HFF-Myc (cell line): ENCODE results near the gene COG4.
A peak's percentile ranks its signal among the peaks of the same experiment; 100 is the strongest.
"Not testable (repeated sequence)": the region's sequence is repeated elsewhere in the genome, so short reads cannot be mapped to it uniquely, and the experiment has no call there.

Experiments
- DNase-seq: peaks from one replicate; pipeline ENCODE4 v3.0.0-alpha.2; 2011; ENCODE audit warnings: low read depth; ENCODE audit errors: extremely low read depth
- H3K4me3 ChIP-seq: replicated peaks from 2 replicates; pipeline ENCODE4 v1.5.1; 2011; ENCODE audit warnings: low read depth, mild to moderate bottlenecking, control low read depth, low read length
- TF ChIP-seq, protein P1 (sequence below): IDR thresholded peaks from 2 replicates; pipeline ENCODE4 v1.5.1; 2012; ENCODE audit warnings: mild to moderate bottlenecking, low read depth, low read length, control low read depth; ENCODE audit errors: missing control alignments

The COG4 gene

DNA sequence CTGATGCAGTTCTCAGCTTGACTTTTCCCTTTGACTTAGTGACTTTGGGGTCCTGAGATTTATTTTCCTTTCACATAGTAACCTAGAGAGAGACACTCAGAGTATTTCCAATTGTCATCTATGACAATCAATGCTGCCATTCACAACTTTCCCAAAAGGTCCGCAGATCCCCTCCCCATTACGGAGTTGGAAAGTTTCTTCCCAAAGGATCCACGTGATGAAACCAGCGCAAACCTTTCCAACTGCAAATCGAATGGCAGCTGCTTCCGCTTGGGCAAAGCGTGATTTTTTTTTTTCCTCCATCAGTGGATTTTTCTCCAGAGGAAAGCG, 69.5 kb downstream of the COG4 start:
- DNase-seq: no peak
- peak overlapping the region; percentile 83 for H3K4me3 ChIP-seq
- TF ChIP-seq, protein P1, sequence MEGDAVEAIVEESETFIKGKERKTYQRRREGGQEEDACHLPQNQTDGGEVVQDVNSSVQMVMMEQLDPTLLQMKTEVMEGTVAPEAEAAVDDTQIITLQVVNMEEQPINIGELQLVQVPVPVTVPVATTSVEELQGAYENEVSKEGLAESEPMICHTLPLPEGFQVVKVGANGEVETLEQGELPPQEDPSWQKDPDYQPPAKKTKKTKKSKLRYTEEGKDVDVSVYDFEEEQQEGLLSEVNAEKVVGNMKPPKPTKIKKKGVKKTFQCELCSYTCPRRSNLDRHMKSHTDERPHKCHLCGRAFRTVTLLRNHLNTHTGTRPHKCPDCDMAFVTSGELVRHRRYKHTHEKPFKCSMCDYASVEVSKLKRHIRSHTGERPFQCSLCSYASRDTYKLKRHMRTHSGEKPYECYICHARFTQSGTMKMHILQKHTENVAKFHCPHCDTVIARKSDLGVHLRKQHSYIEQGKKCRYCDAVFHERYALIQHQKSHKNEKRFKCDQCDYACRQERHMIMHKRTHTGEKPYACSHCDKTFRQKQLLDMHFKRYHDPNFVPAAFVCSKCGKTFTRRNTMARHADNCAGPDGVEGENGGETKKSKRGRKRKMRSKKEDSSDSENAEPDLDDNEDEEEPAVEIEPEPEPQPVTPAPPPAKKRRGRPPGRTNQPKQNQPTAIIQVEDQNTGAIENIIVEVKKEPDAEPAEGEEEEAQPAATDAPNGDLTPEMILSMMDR: no peak

DNA sequence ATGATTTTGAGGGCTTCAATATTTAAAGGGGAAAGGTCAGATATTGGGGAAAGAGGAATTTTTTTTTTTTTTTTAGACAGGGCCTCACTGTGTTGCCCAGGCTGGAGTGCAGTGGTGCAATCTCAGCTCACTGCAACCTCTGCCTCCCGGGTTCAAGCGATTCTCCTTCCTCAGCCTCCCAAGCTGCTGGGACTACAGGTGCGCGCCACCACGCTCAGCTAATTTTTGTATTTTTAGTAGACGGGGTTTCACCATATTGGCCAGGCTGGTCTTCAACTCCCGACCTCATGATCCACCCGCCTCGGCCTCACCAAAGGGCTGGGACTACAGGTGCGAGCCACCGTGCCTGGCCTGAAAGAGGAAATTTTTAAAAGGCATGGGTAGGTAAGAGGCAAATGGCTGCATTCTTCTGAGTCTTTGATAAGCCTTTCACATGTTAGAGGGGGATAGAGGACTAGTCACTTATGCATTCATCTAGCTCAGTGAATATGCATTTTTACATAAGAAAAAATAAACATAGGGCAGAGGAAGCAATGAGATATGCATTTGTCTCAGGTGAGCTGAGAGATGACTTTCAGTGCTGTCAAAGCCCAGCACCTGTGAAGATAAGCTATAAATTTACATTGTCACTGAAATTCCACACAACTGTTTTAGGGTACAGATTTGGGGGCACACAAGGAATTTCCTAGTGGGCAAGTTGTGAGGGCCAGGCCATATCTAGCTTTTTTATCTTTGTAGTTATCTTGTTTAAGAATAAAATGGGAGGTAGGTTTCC, 70.0 kb downstream of the COG4 start:
- peak overlapping the region; percentile 83 for H3K4me3 ChIP-seq
- TF ChIP-seq, protein P1: no peak
- no peak for DNase-seq

DNA sequence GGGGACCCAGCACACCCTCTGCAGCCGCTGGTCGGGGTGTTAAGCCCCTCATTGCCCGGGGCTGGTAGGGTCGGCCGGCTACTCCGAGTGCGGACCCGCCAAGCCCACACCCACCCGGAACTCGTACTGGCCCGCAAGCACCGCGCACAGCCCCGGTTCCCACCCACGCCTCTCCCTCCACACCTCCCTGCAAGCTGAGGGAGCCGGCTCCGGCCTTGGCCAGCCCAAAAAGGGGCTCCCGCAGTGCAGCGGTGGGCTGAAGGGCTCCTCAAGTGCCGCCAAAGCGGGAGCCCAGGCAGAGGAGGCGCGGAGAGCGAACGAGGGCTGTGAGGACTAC, 72.4 kb downstream of the COG4 start:
- not testable (repeated sequence) for DNase-seq

DNA sequence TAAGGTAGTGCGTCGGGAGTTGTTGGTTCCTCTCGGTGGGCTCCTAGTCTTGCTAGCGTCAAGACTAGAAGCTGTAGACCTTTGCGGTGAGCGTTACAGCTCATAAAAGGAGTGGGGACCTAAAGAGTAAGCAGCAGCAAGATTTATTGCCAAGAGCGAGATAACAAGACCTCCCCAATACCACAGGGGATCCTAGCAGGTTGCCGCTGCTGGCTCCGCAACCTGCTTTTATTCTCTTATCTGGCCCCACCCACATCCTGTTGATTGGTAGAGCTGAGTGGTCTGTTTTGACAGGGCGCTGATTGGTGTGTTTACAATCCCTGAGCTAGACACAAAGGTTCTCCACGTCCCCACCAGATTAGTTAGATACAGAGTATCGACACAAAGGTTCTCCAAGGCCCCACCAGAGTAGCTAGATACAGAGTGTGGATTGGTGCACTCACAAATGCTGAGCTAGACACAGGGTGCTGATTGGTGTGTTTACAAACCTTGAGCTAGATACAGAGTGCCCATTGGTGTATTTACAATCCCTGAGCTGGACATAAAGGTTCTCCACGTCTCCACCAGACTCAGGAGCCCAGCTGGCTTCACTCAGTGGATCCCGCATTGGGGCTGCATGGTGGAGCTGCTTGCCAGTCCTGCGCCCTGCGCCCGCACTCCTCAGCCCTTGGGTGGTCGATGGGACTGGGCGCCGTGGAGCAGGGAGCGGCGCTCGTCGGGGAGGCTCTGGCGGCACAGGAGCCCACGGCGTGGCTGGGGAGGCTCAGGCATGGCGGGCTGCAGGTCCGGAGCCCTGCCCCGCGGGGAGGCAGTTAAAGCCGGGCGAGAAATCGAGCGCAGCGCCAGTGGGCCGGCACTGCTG, 73.0 kb downstream of the COG4 start:
- DNase-seq: not testable (repeated sequence)
- peak overlapping the region; percentile 11 for H3K4me3 ChIP-seq

More for the DNA sequence above, 72.4 kb downstream of the COG4 start:
- peak overlapping the region; percentile 11 for H3K4me3 ChIP-seq

DNA sequence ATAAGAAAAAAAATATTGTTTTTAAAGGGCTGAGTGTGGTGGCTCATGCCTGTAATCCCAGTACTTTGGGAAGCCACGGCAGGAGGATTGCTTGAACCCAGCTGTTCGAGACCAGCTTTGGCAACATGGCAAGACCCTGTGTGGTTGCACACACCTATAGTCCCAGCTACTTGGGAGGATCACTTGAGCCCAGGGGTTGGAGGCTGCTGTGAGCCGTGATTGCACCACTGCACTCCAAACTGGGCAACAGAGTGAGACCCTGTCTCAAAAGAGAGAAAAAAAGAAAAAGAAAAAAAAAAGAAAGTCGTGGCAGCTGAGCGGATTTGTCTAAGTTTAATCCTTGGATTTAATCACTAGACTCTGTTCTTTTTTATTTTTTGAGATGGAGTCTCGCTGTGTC, 75.3 kb downstream of the COG4 start:
- TF ChIP-seq, protein P1: no peak
- no peak for DNase-seq
- no peak overlapping the region for H3K4me3 ChIP-seq

DNA sequence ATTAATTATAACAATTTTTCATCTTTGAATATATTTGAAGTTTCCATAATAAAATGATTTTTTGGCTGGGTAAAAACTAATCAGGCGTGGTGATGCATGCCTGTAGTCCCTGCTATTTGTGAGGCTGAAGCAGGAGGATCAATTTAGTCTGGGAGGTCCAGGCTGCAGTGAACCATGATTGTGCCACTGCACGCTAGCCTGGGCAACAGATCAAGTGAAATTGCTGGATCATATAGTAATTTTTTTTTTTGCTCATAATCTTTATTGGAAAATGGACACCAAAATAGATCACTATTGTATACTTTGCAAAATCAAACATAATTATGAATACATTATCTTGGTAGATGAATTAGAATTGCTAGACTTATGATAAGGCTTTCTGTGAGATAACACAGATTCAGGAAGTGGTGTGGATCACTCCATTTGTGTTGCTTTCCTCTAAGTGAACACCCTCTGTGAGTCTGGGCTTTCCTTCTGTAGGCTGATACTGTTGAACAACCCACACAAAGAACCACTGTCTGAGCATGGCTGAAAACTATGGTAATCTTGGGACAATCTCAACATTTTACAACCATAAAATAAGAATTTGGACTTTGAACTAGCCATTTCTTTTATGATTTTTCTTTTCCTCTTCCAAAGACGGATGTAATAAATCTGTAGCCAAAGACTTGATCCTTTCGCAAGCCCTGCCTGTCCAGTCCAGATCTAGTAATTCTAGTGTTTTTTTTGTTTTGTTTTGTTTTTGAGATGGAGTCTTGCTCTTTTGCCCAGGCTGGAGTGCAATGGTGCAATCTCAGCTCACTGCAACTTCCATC, 78.9 kb downstream of the COG4 start:
- H3K4me3 ChIP-seq: no peak overlapping the region
- TF ChIP-seq, protein P1: no peak
- no peak for DNase-seq

DNA sequence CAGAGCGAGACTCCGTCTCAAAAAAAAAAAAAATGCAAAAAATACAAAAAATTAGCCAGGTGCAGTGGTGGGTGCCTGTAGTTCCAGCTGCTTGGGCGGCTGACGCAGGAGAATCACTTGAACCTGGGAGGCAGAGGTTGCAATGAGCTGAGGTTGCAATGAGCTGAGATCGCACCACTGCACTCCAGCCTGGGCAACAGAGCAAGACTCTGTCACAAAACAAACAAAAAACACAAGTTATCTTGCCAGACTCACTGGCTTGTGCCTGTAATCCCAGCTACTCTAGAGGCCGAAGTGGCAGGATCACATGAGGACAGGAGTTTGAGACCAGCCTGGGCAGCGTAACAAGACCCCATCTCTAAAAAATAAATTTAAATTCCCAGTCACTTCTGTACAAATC, 81.0 kb downstream of the COG4 start:
- H3K4me3 ChIP-seq: no peak overlapping the region
- TF ChIP-seq, protein P1: no peak
- DNase-seq: no peak
